GM19328 (cell line): Measurements from ENCODE around the gene FBXW2.
"Not testable (repeated sequence)": the region's sequence is repeated elsewhere in the genome, so short reads cannot be mapped to it uniquely, and the experiment has no call there.

Experiments
- ATAC-seq: cut with Tn5 transposase; IDR thresholded peaks from one replicate; pipeline ENCODE4 v1.9.1; 2021; ENCODE audit warnings: mild to moderate bottlenecking, moderate library complexity; ENCODE audit not compliant: unreplicated experiment

The FBXW2 gene

DNA sequence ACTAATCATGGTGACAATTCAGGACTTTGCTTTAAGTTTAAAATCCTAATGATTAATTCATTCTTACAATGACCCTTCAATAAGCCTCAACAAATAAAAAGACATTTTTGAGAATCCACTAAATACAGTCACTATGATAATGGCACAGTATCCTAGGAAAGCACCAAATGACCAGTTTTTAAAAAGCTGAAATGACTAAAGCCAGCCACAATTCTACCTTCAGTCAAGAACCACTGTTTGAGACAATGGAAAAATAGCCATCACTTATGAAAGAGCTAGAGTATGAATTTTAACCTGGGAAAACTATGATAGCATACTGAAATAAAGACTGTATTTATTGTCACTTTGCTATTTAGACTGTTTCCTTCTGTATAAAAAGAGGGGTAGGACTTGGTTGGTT is 14.0 kb downstream of the FBXW2 start:
- no peak for ATAC-seq

- no peak for ATAC-seq
These were observed 14.5 kb downstream of the FBXW2 start for GRCh38 chr9:120778758-120779157.

DNA sequence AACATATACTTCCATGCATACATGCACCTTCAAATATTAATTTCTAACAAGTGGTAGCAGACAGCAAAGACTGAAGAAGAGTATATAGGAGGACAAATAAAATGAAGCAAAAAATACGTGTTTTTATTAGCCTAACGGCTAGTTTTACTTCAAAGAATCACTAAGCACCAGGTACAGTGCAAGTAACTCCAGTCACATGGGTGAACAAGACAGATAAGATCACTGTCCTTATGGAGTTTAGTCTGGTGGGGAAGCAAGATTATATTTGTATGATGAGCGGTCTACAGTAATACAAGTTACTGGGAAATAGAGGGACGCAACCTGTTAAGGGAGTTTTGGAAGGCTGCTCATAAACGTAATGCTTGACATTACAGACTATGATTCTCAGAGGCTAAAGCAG is 16.0 kb downstream of the FBXW2 start:
- ATAC-seq, result no peak

DNA sequence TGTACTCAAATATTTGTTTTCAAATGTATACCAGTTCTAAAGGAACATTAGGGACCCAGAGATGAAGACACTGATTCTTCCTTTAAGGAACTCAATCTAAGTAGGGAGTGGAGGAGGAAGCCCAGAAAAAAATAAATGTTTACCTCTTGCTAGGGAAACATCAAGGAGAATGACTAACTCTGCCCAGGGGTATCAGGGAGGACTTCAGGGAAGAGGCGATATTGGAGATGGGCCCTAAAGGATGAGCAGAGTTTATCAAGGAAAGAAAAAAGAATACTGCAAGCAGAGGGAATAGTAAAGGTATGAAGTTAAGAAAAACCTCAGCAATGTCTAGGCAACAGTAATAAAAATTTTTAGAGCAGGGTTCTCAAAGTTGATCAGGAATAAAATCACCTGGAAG is 16.4 kb downstream of the FBXW2 start:
- no peak for ATAC-seq

DNA sequence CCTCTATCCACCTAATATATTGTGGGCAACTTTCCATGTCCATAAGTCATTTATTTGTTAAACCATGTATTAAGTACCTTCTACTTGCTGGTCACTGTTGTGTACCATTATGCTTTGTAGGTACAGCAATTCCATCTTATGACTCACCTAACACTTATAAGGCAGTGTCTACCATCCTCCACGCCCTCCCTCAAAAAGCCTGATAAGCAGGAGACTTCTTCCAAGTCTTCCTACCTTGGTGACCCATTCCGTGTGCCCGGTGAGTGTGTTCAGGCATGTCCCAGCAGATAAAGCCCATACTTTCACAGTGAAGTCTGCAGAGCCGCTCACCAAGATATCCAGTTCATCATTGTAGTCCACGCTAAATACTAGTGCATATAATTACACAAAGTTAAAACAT is 17.4 kb downstream of the FBXW2 start:
- ATAC-seq, result no peak

- no peak for ATAC-seq
These were observed 18.5 kb downstream of the FBXW2 start for GRCh38 chr9:120774719-120775118.

GRCh38 chr9:120773256-120773655 is 20.0 kb downstream of the FBXW2 start:
- no peak for ATAC-seq

DNA sequence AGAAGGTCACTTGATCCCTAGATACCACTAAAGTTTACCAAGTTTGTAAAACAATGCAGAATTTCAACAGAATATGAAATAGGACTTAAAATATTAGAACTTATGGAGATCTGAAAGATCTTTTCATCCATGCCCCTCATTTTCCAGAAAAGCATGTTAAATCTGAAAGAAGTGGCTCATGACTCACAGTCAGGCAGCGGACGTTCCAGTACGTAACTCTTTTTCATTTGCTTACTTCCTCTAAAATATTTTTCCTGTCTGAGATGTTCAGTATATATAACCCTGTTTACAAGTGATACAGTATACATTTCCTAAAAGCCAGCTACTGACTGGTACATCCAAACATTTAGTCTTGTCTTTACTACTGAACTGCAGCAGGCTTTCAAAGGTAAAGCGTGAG is 22.3 kb downstream of the FBXW2 start:
- no peak for ATAC-seq

DNA sequence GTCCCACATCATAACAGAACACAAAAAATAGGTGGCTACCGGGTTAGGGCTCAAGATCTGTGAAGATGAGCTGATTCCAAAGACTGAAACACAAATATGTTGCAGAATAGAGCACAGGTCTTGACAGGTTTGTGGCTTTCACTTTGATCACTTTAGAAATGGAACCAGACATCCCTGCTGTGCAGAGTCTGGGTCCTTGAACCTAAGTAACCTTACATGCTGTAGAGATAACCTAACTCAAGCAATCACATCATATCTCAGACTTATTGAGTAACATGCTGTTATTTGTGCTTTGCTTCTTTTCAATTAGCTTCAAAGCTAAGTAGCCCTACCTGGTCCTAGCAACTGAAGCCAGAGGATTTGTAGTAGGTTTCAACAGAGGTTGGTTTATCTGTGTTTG is 24.3 kb downstream of the FBXW2 start:
- no peak for ATAC-seq

- no peak for ATAC-seq
These were observed 25.0 kb downstream of the FBXW2 start for GRCh38 chr9:120768247-120768646.

GRCh38 chr9:120767451-120767850 is 25.8 kb downstream of the FBXW2 start:
- no peak for ATAC-seq

GRCh38 chr9:120765910-120766425 is 27.2 kb downstream of the FBXW2 start:
- ATAC-seq, result no peak

DNA sequence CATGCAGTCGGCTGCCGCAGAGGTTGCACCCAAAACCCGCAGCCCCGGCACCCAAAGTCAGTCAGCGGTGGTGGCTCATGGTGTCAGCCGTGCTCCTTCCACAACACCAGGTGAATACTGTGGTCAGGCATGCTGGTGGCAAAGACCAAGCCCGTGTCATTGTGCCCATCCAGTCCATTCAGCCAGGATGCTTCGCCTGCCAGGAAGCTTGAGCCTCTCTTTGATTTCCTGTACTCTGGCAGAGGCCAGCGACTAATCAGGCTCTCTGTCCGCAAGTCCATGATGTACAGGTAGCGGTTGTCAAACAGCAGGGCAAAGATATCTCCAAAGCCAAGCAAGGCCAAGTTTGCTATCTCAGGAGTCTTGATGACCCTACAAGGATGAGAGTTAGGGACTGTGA is 28.7 kb downstream of the FBXW2 start:
- ATAC-seq, result no peak

DNA sequence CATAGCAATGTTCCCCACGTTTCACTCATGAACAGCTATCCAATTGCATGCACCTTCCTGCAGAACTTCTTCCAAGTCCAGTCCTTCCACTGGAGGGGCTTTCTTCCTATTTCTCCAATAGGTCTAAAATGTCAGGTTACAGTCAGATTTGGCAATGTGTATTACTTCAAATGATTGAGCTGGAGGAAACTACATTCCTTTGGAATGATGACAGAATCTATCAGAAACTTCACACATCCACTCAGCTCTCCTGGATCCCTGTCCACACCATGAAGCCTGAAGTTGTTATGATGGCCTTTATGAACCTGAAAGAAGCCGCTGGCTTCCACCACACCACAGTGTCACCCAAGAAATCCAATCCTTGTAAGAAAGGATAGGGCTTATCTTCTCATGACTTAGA is 32.2 kb downstream of the FBXW2 start:
- ATAC-seq, result no peak

GRCh38 chr9:120759755-120760400 is 33.3 kb downstream of the FBXW2 start:
- no peak for ATAC-seq

DNA sequence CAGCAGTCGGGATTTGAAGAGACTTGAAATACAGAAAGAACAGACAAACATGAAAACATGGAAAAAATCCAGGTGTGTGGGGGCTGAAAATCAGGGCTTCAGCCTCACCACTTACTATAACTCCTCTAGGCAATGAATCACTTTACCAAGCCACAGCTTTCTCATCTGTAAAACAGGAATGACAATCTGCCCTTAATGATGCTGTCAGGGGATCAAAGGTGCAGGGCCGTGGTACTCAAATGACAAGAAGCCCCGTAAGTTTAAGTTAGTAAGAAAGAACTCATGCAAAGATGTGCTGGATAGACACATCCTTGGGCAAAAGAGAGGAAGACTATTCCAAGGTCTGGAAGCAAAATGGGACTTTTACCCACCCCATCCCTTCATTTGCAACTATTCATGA is 34.7 kb downstream of the FBXW2 start:
- no peak for ATAC-seq

- ATAC-seq, result no peak
These were observed 35.9 kb downstream of the FBXW2 start for GRCh38 chr9:120757026-120757913.

GRCh38 chr9:120756531-120756930 is 36.7 kb downstream of the FBXW2 start:
- ATAC-seq, result no peak

GRCh38 chr9:120755810-120756434 is 37.3 kb downstream of the FBXW2 start:
- no peak for ATAC-seq

DNA sequence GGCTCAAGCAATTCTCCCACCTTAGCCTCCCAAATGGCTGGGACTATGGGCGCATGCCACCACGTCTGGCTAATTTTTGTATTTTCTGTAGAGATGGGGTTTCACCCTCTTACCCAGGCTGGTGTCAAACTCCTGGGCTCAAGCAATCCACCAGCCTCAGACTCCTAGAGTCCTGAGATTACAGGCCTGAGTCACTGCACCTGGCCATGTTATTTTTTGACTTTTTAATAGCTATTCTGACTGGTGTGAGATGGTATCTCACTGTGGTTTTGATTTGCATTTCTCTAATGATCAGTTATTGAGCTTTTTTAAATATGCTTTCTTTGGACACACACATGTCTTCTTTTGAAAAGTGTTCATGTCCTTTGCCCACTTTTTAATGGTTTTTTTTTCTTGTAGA is 38.2 kb downstream of the FBXW2 start:
- ATAC-seq, result peak; percentile 66

GRCh38 chr9:120750421-120750820 is 42.8 kb downstream of the FBXW2 start:
- no peak for ATAC-seq

- not testable (repeated sequence) for ATAC-seq
These were observed 46.9 kb downstream of the FBXW2 start for GRCh38 chr9:120746366-120746765.
